CD1c-positive myeloid dendritic cell (primary cell): ENCODE results near the gene ATP6V1C2.

ENCODE experiments used
- DNase-seq: peaks from one replicate; pipeline ENCODE4 v3.0.0-alpha.2; 2016; ENCODE audit errors: extremely low spot score

The ATP6V1C2 gene

GRCh38 chr2:10732924-10733565 is 11.6 kb downstream of the ATP6V1C2 start:
- no peak for DNase-seq

DNA sequence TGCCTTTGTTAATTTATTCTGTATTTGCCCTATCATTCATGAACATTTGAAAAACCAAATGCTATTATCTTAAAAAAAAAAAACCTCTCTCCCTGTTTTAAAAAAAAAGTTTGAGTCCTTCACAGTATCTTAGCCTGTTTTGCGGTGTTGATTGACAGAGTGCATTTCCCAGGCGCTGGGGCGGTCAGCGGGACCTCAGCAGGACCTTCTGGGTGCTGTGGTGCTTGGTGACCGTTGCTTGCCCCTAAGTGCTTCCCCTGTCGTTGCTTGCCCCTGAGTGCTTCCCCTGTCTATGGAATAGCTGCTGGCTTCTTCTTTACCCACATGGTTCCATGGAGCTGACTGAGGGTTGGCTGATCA is 12.1 kb downstream of the ATP6V1C2 start:
- no peak for DNase-seq

- DNase-seq = no peak
Measured at GRCh38 chr2:10733980-10734379, 12.6 kb downstream of the ATP6V1C2 start.

- DNase-seq = no peak
Measured at GRCh38 chr2:10738192-10738591, 16.8 kb downstream of the ATP6V1C2 start.

- DNase-seq = no peak
Measured at GRCh38 chr2:10740226-10740625, 18.8 kb downstream of the ATP6V1C2 start.

DNA sequence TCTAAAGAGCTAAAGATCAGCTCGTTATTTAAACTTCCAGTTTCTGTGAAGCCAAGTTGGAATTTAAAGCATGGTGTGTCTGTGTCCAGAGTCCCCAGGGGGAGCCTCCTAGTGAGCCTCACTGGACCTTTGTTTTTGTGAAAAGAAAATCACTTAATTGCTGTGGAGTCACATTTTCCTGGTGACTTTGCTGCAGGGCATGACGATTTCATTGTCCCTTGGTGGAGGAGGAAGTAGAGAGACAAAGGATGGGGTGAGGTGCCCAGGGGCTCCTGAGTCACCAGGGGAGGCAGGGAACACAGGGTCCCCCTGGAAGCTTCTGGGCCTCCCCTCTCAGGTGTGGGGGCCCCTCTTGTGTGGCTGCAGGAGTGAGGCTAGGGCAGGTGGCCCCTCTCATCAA is 19.7 kb downstream of the ATP6V1C2 start:
- no peak for DNase-seq

DNA sequence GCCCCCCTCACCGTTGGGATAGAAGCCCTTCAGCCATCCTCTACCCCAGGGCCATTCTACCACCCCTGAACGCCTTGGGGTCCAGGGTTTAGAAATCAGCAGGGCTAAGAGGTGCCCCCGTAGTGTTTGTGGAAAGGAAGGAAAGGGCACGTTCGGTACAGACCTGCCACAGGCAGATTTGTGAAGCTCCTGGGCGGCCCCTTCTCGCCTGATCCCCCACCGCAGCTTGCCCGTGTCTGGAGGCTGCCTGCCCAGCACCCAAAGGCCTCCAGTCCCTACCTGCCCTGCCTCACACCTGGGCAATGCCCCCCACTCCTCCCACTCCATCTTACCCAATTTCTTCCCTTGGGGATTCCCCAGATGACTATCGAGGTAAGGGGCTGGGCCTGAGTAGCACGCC is 21.2 kb downstream of the ATP6V1C2 start:
- DNase-seq = no peak

GRCh38 chr2:10750610-10751009 is 29.2 kb downstream of the ATP6V1C2 start:
- peak; percentile 50 for DNase-seq

DNA sequence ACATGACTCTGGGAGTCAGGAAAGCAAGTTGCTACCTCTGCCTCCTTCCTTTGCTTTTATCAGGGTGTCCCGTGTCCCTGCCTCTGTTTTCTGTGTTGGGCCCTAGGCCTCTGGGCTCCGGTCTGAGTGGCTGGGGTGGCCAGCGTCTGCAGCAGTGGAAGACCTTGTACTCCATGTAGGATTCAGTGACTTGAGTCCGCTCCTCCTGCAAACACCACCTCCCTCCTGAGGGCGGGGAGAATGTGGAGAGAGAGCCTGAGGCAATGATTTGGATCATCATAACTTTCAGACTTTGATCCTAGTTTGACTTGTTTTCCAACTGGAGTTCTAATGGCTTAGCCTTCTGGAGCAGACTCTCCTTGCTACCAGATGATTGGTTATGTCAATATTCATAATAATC is 30.8 kb downstream of the ATP6V1C2 start:
- DNase-seq = no peak

DNA sequence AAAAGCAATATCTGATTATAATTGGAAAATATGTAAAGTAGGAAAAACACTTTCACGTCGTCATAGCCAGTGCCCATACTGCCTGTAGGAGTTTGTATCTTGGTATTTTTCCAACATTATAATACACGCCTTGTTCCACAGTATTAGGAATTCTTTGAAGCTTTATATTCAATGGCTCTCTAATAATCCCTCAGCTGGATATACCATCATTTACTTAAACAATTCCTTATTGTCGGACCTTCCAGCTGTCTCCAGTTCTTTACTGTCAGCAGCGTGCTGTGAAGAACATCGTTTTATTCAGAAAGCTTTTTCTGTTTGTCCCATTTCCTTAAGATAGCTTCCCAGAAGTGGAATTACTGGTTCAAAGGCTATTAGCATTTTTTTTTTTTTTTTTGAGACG is 31.7 kb downstream of the ATP6V1C2 start:
- no peak for DNase-seq

DNA sequence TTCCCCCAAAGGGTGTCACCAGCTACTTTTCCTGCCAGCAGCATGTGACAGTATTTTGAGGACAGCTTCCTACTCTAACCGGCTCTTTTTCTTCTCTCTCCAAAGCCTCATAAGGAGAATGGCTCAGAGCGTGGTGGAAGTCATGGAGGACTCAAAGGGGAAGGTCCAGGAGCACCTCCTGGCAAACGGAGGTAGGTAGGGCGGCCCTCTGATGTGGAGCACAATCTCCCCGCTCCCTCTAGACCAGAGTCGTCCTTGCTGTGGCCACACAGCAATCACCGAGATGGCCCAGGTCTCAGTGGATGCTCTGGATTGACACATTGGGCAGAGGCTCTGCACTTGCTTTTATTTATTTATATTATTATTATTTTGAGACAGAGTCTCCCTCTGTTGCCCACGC is 32.4 kb downstream of the ATP6V1C2 start:
- no peak for DNase-seq

DNA sequence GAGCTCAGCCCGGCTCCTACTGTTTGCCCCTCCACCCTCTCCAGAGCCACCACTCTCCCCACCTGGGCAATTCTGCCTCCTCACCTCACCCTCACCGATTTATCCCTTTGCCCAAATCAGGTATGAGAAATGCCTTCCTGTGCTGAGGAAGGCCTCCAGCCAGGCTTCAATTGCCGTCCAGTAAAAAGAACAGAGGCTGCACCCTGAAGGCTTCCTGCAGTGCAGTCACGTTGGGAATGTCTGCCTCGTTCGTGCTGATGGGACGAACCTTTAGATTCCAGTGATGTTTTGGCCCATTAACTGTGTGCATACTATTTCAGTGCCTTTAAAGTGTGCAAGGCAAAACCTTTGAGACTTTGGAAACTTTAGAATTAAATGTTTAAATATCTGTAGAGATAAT is 34.2 kb downstream of the ATP6V1C2 start:
- no peak for DNase-seq

- no peak for DNase-seq
Measured at GRCh38 chr2:10757814-10758286, 36.4 kb downstream of the ATP6V1C2 start.

DNA sequence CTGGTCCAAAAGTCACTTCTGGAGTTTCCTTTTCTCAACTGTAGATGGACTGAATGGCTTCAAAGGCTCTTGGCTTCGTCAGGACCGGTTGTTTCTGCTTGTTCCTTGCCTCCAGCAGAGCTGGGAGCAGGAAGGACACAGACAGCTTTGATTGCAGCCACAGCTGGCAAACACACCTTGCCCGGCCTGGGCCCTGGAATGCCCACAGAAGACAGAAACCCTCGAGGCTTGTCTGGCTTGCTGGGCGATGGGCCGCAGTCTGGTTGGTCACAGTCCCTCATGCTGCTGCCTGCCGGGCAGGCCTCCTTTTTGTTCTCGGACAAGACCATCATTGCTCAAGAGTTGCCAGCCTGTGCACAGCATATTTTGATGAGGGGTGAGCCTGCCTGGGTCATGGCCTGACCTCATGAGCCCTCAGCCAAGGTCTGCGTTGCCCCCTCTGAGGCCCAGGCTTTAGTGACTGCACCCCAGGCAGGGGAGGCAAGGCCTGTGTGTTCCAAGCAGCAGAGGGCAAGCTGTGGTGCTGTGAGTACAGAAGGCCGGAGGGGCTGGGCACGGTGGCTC is 37.8 kb downstream of the ATP6V1C2 start:
- DNase-seq = no peak

DNA sequence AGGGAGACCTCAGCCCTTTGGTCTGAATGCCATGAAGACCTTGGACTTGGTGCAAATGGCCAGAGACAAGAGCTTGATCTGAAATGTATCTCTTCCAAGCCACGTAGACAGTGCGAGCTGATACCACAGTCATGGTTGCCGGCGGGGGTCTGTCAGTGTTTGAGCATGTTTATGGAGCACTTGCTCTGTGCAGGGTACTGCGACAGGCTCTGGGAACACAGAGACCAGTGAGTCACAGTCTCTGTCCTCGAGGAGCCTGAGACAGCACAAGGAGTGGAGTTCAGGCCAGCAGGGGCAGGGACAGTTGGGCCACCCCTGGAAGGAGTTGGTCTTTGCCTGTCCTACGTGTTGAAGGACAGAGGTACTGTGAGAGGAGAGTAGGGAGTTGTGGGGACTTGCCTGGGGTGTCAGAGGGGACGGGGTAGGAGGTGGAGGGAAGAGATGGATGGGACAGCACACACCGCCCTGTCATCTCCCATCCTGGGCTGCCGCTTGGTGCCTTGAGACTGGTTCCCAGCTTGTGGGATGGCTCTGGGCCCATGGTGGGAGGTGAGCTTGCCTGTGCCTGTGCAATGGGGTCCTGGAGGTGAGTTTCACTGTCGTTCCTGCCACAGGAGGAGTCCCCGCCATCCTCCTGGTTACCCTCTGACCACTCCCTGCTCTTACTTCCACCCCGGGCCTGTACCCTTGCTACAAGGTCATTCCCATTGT is 39.5 kb downstream of the ATP6V1C2 start:
- no peak for DNase-seq

DNA sequence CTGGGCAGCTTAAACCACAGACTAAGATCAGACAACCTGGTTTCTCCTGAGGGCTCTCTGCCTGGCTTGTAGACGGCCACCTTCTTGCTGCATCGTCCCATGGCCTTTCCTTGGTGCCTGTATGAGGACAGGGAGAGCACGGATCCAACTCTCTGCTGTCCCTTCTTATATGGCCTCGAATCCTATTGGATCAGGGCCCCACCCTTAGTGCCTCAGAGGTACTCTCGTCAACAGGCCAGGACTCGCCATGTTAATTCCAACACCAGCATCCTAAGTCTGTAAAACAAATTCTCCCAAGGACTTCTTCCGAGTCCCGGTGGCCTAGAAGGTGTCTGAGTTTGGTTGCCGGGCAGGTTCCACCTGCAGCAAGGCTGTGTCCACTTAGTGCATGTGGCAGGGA is 40.2 kb downstream of the ATP6V1C2 start:
- DNase-seq = no peak

DNA sequence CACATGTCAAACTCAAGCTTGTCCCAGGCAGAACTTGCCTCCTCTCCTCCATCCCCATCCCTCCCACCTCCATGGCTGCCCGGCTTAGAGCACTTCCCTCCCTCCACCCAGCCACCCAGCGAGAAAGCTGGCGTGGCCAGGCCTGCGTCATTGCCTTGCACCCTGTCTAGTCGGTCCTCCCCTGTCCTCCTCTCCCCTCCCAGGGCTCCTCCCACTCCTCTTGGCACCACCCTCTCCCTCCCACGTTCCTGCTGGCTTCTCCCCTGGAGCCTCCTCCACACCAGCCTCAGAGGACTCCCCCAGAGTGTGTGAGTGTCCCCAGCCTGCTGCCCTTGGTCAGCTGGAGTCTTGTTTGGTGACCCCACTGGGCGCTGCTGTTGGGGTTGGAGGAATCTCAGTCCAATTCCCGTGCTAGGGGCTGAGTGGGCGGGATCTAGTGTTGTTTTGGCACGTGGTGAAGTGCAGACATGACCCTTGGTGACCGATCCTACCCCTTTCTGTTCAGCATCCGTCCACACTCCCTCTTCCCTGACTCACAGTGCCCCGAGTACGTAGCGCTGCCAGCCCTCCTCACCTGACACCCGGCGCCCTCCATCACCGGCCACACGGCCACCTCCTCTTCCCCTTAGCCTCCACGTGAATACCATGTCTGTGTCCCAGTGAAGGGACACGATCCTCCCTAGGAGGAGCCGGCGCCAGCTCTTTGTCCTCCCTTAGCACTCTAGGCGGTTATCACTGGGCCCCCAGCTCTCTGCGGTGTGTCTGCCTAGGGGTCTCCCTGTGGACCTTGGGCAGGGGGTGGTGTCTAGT is 41.4 kb downstream of the ATP6V1C2 start:
- peak; percentile 6 for DNase-seq

DNA sequence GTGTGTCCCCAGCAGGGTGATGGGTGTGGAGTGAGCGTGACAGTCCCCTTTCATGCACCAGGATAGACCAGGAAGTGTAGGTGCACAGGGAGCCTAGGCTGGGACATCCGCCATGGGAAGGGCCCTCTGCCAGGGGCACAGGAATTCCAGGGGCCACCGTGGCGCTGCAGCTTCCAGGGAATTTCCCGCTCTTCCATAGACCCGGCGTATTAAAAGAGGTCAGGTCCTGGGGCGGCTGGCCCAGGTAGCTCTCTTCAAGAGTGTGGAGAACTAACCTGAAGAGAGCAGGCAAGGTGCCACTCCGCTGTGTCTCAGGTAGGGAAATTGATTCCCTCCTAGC is 42.0 kb downstream of the ATP6V1C2 start:
- no peak for DNase-seq

GRCh38 chr2:10764096-10764785 is 42.8 kb downstream of the ATP6V1C2 start:
- no peak for DNase-seq

- DNase-seq = no peak
Measured at GRCh38 chr2:10764896-10765295, 43.5 kb downstream of the ATP6V1C2 start.

DNA sequence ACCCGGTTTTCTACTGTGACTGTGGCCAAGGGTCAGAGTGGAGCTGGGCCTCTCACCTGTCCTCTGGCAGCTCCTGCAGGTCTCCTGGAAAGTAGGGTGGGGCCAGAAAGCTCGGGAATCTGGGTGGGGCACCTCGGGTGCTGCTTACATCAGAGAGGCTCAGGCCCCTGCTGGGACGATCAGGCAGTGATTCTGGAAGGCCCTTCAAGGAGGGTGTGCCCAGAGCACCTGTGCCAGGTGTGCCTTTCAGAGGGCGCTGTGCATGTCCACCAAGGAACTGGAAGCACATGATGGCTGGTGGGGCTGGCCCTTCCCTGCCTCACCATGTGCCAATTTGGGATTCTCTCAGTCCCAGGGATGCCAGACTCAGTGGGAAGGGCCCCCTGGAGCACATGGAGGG is 44.0 kb downstream of the ATP6V1C2 start:
- DNase-seq = no peak

GRCh38 chr2:10765914-10766313 is 44.5 kb downstream of the ATP6V1C2 start:
- DNase-seq = no peak
